ENCODE measurements around the gene UHMK1. TPM values are rescaled to one million over a fixed set of nuclear protein-coding genes. Genes with fewer than 3 reads are reported as not detected.
"Not testable (repeated sequence)": the region's sequence is repeated elsewhere in the genome, so short reads cannot be mapped to it uniquely, and the experiment has no call there.

Gene UHMK1
- total RNA-seq, 1 donor from 2014 or later, result 24.7 TPM

GRCh38 chr1:162561037-162561615 is 63.5 kb downstream of the UHMK1 start:
- intact Hi-C loops (cut with DNase I), result loop anchor here (1.0 kb wide), 1 partner anchor 64 kb away; the partner anchor contains the start of gene UHMK1
- peak; percentile 99 for DNase-seq (ENCODE audit: low spot score)

- no peak for DNase-seq (ENCODE audit: low spot score)
- intact Hi-C loops (cut with DNase I), result loop anchor here (1.0 kb wide), 1 partner anchor 65 kb away; the partner anchor contains the start of gene UHMK1
Observed at GRCh38 chr1:162561616-162562469, 64.2 kb downstream of the UHMK1 start, which contains the start of gene UAP1. UAP1 (plus strand) TSS chr1:162561722; CDS start chr1:162566069, 4,347 bp downstream.

- intact Hi-C loops (cut with DNase I), result no loop called here
- DNase-seq (ENCODE audit: low spot score), result no peak
Observed at GRCh38 chr1:162562470-162562828, 64.8 kb downstream of the UHMK1 start.

GRCh38 chr1:162564762-162565218 is 67.2 kb downstream of the UHMK1 start:
- intact Hi-C loops (cut with DNase I), result no loop called here
- no peak for DNase-seq (ENCODE audit: low spot score)

- DNase-seq (ENCODE audit: low spot score), result no peak
- intact Hi-C loops (cut with DNase I), result no loop called here
Observed at GRCh38 chr1:162565460-162565859, 67.8 kb downstream of the UHMK1 start.

- intact Hi-C loops (cut with DNase I), result no loop called here
- DNase-seq (ENCODE audit: low spot score), result no peak
Observed at GRCh38 chr1:162566870-162567269, 69.3 kb downstream of the UHMK1 start.

GRCh38 chr1:162568802-162569201 is 71.2 kb downstream of the UHMK1 start:
- no peak for DNase-seq (ENCODE audit: low spot score)
- intact Hi-C loops (cut with DNase I), result no loop called here

- no peak for DNase-seq (ENCODE audit: low spot score)
- intact Hi-C loops (cut with DNase I), result no loop called here
Observed at GRCh38 chr1:162570718-162571117, 73.1 kb downstream of the UHMK1 start.

- intact Hi-C loops (cut with DNase I); DNase-seq (ENCODE audit: low spot score): not testable (repeated sequence)
Observed at GRCh38 chr1:162571121-162571520, 73.5 kb downstream of the UHMK1 start.

GRCh38 chr1:162571696-162572095 is 74.1 kb downstream of the UHMK1 start:
- intact Hi-C loops (cut with DNase I), result no loop called here
- DNase-seq (ENCODE audit: low spot score), result no peak

- DNase-seq (ENCODE audit: low spot score), result no peak
- intact Hi-C loops (cut with DNase I), result no loop called here
Observed at GRCh38 chr1:162573136-162573535, 75.5 kb downstream of the UHMK1 start.

GRCh38 chr1:162578071-162578700 is 80.6 kb downstream of the UHMK1 start:
- no peak for DNase-seq (ENCODE audit: low spot score)
- intact Hi-C loops (cut with DNase I), result no loop called here

GRCh38 chr1:162578936-162579335 is 81.3 kb downstream of the UHMK1 start:
- no peak for DNase-seq (ENCODE audit: low spot score)
- intact Hi-C loops (cut with DNase I), result no loop called here

Other genes starting within 250 kb of the UHMK1 start
- not detected for gene SPATA46, start 121.0 kb upstream of the UHMK1 start, total RNA-seq
- gene C1orf226, start 116.1 kb upstream of the UHMK1 start, total RNA-seq, result 2.0 TPM
- not detected for gene SH2D1B, start 85.7 kb upstream of the UHMK1 start, total RNA-seq
- 24.4 TPM for gene UAP1, start 63.9 kb downstream of the UHMK1 start, total RNA-seq
- gene DDR2, start 134.6 kb downstream of the UHMK1 start, total RNA-seq, result 20.0 TPM